ENCODE data around the gene SEC22A.

DNA sequence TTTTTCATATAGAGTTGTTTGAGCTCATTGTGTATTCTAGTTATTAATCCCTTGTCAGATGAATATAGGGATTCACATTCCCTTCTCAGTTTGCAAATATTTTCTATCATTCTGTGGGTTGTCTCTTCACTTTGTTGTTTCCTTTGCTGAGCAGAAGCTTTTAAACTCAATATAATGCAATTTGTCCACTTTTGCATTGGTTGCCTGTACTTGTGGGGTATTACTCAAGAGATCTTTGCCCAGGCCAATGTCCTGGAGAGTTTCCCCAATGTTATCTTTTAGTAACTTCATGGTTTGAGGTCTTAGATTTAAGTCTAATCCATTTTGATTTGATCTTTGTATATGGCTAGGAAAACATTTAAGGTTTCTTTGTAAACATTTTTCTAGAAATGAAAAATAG lies 24.8 kb downstream of the SEC22A start:
- TF ChIP-seq, protein P1, sequence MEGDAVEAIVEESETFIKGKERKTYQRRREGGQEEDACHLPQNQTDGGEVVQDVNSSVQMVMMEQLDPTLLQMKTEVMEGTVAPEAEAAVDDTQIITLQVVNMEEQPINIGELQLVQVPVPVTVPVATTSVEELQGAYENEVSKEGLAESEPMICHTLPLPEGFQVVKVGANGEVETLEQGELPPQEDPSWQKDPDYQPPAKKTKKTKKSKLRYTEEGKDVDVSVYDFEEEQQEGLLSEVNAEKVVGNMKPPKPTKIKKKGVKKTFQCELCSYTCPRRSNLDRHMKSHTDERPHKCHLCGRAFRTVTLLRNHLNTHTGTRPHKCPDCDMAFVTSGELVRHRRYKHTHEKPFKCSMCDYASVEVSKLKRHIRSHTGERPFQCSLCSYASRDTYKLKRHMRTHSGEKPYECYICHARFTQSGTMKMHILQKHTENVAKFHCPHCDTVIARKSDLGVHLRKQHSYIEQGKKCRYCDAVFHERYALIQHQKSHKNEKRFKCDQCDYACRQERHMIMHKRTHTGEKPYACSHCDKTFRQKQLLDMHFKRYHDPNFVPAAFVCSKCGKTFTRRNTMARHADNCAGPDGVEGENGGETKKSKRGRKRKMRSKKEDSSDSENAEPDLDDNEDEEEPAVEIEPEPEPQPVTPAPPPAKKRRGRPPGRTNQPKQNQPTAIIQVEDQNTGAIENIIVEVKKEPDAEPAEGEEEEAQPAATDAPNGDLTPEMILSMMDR (IDR thresholded peaks at IDR 0.05): no peak
- TF ChIP-seq POLR2A (IDR thresholded peaks at IDR 0.05): no peak

All from prostate gland (tissue), 2 donors.